Lower lobe of right lung (tissue), 2 donors: ENCODE measurements around the gene VAV2. TPM values are rescaled to one million over a fixed set of nuclear protein-coding genes. Genes with fewer than 3 reads are reported as not detected.
"Not testable (repeated sequence)": the region's sequence is repeated elsewhere in the genome, so short reads cannot be mapped to it uniquely, and the experiment has no call there.

Experiments
- ATAC-seq, 2 donors: fragments of 200-7000 bp; cut with Tn5 transposase; one replicate each; pipeline ENCODE4 v1.9.1; 2020 to 2022; ENCODE audit warnings: mild to moderate bottlenecking in 2 of 2, moderate library complexity in 2 of 2
- DNase-seq: peaks from one replicate; pipeline ENCODE4 v3.0.0-alpha.2; 2020
- H3K27ac ChIP-seq: fragments of 200-600 bp; one replicate; pipeline ENCODE4 v1.8.0; 2022
- H3K27me3 ChIP-seq: fragments of 200-600 bp; one replicate; pipeline ENCODE4 v1.8.0; 2022; ENCODE audit warnings: low read depth
- H3K36me3 ChIP-seq: fragments of 200-600 bp; one replicate; pipeline ENCODE4 v1.8.0; 2022; ENCODE audit warnings: mild to moderate bottlenecking
- H3K4me1 ChIP-seq: fragments of 200-600 bp; one replicate; pipeline ENCODE4 v1.8.0; 2022
- H3K4me3 ChIP-seq: fragments of 200-600 bp; one replicate; pipeline ENCODE4 v1.8.0; 2022; ENCODE audit warnings: mild to moderate bottlenecking
- H3K9me3 ChIP-seq: fragments of 200-600 bp; one replicate; pipeline ENCODE4 v1.8.0; 2022
- intact Hi-C: fragments of 100-400 bp; cut with DNase I; formaldehyde crosslinking; loops from one replicate; pipeline ENCODE4 v1.11.0; 2022
- total RNA-seq: library from RNA; stranded (reverse); fragmentation: NEBNext Ultra II Directional; extraction: Animal tissue kit (Norgen Biotek cat#: 25700); gene quantifications from one replicate; pipeline ENCODE4 v1.2.1, GENCODE V29; 2021
- TF ChIP-seq, protein P1 (sequence below): fragments of 200-600 bp; IDR thresholded peaks from one replicate; pipeline ENCODE4 v1.8.0; 2022; ENCODE audit warnings: antibody characterized with exemption, mild to moderate bottlenecking
- donor health status: DM: no; HTN: yes; CAD: no; lungs with severe emphysema.

The VAV2 gene
- total RNA-seq, 1 donor from 2014 or later = 26.9 TPM

DNA sequence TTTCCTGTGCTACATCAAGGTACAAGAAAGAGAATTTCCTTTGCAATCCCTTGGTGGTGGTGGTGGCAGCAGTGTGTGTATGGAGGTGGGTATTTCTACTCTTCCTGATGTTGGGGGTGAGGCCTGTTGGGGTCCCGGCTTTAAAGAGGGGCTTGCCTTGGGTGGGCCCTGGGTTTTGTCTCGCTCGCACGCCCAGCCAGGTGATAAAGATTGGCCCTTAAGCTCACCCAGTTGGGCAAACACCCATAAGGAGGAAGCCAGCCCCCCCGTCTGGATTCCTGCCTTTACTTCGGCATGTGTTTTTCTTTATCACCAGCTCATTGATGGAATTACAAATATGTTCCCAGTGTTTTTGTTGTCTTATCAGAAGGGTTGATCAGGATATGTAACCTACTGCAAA is 237.9 kb downstream of the VAV2 start:
- Histone ChIP-seq H3K36me3 (no peaks in the 10 kb centered on the region), H3K9me3 (no peaks in the 10 kb centered on the region), H3K27ac (no peak overlapping the region), H3K4me1 (peaks cover 6% of the 10 kb centered on the region), H3K27me3 (no peaks in the 10 kb centered on the region), H3K4me3 (no peak overlapping the region)
- no peak for ATAC-seq
- TF ChIP-seq, protein P1, sequence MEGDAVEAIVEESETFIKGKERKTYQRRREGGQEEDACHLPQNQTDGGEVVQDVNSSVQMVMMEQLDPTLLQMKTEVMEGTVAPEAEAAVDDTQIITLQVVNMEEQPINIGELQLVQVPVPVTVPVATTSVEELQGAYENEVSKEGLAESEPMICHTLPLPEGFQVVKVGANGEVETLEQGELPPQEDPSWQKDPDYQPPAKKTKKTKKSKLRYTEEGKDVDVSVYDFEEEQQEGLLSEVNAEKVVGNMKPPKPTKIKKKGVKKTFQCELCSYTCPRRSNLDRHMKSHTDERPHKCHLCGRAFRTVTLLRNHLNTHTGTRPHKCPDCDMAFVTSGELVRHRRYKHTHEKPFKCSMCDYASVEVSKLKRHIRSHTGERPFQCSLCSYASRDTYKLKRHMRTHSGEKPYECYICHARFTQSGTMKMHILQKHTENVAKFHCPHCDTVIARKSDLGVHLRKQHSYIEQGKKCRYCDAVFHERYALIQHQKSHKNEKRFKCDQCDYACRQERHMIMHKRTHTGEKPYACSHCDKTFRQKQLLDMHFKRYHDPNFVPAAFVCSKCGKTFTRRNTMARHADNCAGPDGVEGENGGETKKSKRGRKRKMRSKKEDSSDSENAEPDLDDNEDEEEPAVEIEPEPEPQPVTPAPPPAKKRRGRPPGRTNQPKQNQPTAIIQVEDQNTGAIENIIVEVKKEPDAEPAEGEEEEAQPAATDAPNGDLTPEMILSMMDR = no peak
- DNase-seq = no peak
- intact Hi-C loops = no loop called here

DNA sequence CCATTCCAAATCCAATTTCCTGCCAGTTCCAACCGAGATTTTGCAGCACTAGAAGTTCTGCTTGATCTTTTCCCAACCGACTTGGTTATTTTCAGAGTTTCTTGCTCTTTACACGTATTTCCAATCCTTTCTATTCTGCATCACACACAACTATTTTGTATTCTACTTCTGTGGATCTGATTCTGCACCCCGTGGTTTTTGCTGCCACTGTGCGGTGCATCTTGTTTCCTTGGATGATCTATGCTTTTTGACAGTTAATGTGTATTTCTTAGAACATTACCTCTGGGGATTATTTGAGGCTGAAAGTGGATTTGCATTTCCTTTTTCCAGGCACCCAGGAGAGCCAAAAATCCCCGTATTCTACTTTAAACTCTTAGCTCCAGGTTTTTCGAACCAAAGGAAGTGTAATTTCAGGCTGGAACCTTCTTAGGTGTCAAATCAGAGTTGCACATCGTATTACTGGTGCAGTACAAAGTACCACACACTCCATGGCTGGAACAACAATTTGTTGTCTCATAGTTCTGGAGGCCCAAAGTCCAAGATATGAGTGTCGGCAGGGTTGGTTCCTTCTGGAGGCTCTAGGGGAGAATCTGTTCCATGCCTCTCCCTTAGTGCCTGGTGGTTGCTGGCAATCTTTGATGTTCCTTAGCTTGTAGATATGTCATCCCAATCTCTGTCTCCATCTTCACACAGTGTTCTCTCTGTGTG is 239.2 kb downstream of the VAV2 start:
- ATAC-seq (no peak), DNase-seq (no peak)
- no peak overlapping the region for H3K4me3 ChIP-seq
- TF ChIP-seq, protein P1 = no peak
- peaks cover 4% of the 10 kb centered on the region for H3K27me3 ChIP-seq
- intact Hi-C loops = no loop called here
- H3K27ac ChIP-seq = no peak overlapping the region
- H3K36me3 ChIP-seq = no peaks in the 10 kb centered on the region
- H3K4me1 ChIP-seq = peaks cover 6% of the 10 kb centered on the region
- no peaks in the 10 kb centered on the region for H3K9me3 ChIP-seq

DNA sequence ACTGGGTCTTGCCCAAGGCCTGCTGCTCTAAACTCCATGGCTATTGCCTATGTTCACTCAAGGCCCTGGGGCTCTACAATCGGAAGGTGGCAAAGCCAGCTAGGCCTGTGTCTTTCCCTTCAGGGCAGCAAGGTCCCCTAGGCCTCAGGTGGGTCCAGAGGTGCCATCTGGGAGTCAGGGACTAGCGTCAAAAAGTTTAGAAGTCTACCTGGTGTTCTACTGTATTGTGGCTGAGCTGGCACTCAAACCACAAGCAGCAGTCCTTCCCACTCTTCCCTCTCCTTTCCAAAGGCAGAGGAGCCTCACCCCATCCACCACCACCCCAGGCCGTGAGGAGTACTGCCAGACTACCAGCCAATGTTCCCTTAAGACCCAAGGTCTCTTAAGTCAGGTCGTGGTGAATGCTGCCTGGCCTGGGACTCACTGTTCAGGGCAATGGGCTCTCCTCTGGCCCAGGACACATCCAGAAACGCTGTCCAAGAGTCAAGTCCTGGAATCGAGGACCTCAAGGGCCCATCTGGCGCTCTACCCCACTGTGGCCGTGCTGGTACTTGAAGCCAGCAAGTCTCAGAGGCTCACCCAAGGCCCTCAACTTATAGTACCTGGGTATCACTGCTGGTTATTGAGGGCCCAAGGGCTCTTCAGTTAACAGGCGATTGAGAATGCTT is 241.0 kb downstream of the VAV2 start:
- TF ChIP-seq, protein P1 = no peak
- H3K9me3 ChIP-seq = no peaks in the 10 kb centered on the region
- ATAC-seq (peak in 1 of 2 donors; percentile 78), DNase-seq (no peak)
- peaks cover 6% of the 10 kb centered on the region for H3K4me1 ChIP-seq
- H3K36me3 ChIP-seq = no peaks in the 10 kb centered on the region
- no peak overlapping the region for H3K27ac ChIP-seq
- peaks cover 4% of the 10 kb centered on the region for H3K27me3 ChIP-seq
- intact Hi-C loops = no loop called here
- no peak overlapping the region for H3K4me3 ChIP-seq

DNA sequence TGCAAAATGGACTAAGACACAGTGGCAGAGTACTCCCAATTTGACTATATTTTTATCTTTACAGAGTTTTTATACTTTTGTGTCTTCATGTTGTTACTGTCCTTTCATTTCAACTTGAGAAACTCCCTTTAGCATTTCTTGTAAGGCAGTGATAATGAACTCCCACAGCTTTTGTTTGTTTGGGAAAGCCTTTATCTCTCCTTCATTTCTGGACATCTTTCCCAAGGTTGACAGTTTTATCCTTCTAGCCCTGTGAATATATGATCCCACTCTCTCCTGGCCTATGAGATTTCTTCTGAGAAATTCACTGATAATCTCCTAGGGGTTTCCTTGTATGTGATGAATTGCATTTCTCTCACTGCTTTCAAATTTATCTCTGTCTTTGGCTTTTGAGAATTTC is 244.8 kb downstream of the VAV2 start:
- H3K9me3 ChIP-seq = no peaks in the 10 kb centered on the region
- H3K4me1 ChIP-seq = no peaks in the 10 kb centered on the region
- no peak overlapping the region for H3K4me3 ChIP-seq
- no peaks in the 10 kb centered on the region for H3K36me3 ChIP-seq
- intact Hi-C loops = no loop called here
- TF ChIP-seq, protein P1 = no peak
- peaks cover 4% of the 10 kb centered on the region for H3K27me3 ChIP-seq
- DNase-seq (no peak), ATAC-seq (no peak)
- no peak overlapping the region for H3K27ac ChIP-seq

DNA sequence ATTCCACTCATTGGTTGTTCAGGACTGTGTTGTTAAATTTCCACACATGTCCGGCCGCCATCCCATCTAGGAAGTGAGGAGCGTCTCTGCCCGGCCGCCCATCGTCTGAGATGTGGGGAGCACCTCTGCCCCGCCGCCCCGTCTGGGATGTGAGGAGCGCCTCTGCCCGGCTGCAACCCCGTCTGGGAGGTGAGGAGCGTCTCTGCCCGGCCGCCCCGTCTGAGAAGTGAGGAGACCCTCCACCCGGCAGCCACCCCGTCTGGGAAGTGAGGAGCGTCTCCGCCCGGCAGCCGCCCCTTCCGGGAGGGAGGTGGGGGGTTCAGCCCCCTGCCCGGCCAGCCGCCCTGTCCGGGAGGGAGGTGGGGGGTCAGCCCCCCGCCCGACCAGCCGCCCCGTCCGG is 247.6 kb downstream of the VAV2 start:
- H3K36me3 ChIP-seq, H3K4me1 ChIP-seq, ATAC-seq, H3K27me3 ChIP-seq, DNase-seq, intact Hi-C loops, H3K4me3 ChIP-seq, H3K27ac ChIP-seq, H3K9me3 ChIP-seq: not testable (repeated sequence)

DNA sequence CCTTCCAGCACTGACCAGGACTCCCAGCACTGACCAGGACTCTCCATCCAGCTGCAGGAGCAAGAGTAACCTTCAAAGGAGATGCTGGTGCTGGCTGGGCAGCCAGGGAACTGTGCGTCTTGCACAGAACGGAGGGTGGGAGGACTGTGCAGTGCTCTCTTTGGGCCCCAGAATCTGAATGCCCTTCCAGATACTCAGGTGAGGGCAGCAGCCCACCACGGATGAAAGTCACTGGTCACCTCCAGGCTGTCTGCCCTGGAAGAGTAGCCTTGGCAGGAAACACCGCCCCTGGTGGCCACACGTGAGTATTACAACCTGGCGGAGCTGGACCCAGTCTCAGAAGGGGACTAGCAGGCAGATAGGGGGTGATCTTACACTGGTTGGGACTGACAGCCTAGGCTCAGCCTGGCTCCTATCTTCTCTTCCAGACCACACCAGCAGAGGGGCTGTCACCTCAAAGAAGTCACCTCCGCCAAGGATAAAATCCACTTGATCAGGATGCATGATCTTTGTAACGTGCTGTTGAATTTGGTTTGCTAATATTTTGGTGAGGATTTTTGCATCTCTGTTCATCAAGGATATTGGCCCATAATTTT is 249.2 kb downstream of the VAV2 start:
- Histone ChIP-seq H3K36me3 (no peaks in the 10 kb centered on the region), H3K4me3 (no peak overlapping the region), H3K9me3 (no peaks in the 10 kb centered on the region), H3K4me1 (peaks cover 8% of the 10 kb centered on the region), H3K27ac (no peak overlapping the region), H3K27me3 (no peaks in the 10 kb centered on the region)
- intact Hi-C loops = no loop called here
- ATAC-seq = peak; percentile 74 to 85
- DNase-seq = peak; percentile 73
- TF ChIP-seq, protein P1 = peak; percentile 100
